Measurements from ENCODE around the gene NFE2L3.
"Not testable (repeated sequence)": the region's sequence is repeated elsewhere in the genome, so short reads cannot be mapped to it uniquely, and the experiment has no call there.

NFE2L3 gene

DNA sequence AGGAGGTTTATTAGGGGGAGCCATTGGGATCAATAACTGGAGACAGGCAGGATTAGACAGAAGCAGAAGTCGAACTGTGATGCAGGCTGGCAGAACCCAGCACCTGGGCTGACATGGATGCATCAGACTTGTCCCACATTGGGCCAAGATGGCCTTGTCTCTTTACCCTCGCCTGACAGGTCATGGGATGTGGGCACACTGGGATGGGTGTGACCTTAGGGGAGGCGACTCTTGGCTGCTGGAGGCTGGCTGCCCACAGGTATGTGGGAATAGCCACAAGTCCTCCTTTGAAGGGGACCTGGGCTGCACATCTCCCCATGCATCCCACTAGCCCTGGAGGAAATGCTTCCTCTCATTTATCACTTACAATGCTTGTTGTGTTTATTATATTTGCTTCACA, 17.3 kb downstream of the NFE2L3 start:
- DNase-seq = no peak

DNA sequence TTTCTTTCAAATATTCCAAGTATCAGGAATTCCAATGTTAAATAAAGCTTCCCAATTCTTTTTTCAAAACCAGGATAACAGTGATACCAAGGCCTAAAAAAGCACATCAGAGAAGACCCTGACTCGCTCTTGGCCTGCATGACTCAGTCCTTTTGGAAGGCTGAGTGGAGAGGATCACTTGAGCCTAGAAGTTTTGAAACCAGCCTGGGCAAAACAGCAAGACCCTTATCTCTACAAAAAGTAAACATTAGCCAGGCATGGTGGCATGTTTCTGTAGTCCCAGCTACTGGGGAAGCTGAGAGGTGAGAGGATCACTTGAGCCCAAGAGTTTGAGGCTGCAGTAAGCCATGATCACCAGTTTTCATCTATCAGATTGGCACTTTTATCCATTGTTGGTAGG, 18.7 kb downstream of the NFE2L3 start:
- no peak for DNase-seq

DNA sequence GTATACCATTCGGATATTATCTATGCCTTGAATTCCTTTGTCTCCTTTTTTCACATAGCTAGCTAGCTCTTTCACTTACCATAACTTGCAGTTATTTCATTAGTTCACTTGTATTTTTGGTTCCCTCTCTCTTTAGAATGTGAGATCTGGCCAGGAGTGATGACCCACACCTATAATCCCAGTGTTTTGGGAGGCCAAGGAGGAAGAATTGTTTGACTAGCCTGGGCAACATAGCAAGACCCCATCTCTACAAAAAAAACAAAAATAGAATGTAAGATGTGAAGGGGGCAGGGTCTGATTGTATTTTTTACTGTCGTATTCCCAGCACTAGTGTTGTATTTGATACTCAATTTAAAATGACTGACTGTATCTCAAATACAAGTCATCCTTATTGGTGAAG, 19.6 kb downstream of the NFE2L3 start:
- no peak for DNase-seq

DNA sequence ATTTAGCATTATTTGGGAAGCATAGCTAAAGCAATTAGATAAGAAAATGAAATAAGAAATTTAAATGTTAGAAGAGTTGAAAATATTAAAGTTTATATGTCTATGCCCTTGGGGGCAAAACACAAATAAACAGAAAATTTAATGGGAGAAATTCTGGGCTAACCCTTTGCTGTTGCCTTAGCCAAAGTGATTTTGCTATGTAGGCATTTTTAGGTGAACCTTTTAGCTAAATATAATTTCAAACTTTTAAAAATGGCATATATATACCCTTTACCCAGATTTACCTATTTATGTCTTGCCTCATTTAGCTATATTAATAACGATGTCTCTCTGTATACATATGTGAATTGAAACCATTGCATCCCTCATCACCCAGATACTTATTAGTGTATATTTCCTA, 20.1 kb downstream of the NFE2L3 start:
- DNase-seq = no peak

DNA sequence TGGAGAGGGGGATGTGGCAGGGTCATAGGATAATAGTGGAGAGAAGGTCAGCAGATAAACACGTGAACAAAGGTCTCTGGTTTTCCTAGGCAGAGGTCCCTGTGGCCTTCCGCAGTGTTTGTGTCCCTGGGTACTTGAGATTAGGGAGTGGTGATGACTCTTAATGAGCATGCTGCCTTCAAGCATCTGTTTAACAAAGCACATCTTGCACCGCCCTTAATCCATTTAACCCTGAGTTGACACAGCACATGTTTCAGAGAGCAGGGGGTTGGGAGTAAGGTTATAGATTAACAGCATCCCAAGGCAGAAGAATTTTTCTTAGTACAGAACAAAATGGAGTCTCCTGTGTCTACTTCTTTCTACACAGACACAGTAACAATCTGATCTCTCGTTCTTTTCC, 23.9 kb downstream of the NFE2L3 start:
- DNase-seq = not testable (repeated sequence)

DNA sequence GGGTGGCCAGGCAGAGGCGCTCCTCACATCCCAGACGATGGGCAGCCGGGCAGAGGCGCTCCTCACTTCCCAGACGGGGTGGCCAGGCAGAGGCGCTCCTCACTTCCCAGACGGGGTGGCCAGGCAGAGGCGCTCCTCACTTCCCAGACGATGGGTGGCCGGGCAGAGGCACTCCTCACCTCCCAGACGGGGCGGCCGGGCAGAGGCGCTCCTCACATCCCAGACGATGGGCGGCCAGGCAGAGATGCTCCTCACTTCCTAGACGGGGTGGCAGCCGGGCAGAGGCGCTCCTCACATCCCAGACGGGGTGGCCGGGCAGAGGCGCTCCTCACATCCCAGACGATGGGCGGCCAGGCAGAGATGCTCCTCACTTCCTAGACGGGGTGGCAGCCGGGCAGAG, 24.7 kb downstream of the NFE2L3 start:
- DNase-seq = not testable (repeated sequence)

DNA sequence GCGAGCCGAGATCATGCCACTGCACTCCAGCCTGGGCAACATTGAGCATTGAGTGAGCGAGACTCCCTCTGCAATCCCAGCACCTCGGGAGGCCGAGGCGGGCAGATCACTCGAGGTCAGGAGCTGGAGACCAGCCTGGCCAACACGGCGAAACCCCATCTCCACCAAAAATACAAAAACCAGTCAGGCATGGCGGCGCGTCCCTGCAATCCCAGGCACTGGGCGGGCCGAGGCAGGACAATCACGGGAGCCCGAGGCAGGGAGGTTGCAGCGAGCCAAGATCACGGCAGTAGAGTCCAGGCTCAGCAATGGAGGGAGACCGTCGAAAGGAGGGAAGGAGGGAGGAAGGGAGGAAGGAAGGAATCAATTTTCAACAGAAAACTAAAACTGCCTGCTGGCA, 25.3 kb downstream of the NFE2L3 start:
- DNase-seq = not testable (repeated sequence)

DNA sequence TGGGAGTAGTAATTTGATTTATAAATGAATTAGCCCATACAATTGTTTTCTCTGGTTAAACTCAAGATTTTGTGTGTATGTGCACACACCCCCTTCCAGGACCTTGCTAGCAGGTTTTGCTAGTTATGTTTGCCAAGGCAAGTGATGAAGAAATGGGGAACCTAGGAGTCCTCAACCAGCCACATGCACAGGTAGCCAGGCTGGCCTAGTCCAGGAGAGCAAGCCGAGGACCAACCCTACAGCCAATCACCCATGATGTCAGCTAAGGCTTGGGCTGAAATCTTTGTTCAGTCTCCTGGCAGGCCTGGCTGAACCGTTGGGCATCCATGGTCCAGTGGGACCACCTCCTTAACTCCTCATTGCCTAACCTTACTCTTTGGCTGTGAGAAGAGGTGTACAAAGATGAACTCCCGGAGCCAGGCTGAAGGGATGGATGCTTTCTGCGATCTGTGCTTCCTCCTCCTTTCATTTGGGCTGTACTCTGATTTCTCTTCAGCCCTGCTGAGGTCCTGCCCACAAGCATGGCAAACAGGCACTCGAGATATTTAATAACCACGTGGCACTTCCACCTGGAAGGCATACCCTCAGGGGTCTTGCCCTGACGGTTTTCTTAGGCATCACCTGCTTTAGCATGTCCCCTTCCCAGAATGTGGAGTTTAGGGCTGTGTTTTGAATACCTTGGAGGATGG, 26.4 kb downstream of the NFE2L3 start:
- DNase-seq = no peak

DNA sequence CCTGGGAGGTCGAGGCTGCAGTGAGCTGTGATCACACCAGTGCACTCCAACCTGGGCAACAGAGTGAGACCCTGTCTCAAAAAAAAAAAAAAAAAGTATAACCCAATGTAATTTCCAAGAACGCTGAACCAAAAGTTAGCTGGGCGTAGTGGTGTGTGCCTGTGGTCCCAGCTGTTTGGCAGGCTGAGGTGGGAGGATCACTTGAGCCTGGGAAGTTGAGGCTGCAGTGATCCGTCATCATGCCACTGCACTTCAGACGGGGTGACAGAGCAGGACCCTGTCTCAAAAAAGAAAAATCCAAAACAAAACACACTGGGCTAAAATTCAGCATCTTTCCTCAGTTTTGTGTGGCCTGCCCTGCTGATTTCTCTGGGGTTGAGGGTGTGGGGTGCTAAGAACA, 27.4 kb downstream of the NFE2L3 start:
- DNase-seq = no peak

DNA sequence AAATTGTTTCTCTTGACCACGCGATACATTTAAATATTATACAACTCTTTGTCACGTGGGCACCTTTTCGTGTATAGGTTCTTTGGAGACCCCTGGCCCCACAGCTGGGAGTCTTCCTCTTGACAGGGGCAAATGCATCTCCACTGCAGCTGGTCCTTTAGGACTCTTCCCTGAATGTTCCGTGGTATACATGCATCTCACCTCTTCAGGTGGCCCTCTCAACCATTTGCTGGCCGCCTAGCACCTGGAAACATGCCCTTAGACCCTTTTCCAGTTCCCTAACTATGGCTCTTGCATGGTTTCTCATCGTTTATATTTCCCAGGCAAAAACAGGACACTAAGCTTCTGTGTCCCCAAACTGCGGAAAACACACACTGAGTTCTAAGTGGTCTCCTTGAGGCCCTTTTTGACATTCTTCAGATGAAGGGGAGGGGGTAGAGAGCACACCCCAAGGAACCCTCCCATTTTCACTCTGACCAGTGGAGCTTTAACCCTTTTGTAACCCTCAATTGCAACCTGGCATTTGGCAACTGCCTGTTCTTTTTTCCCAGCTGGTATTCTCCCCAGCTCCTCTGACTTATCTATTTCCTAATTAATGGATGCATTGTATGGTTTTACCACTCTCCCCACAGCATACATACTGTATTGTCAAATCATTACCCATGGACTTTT, 28.0 kb downstream of the NFE2L3 start:
- no peak for DNase-seq

DNA sequence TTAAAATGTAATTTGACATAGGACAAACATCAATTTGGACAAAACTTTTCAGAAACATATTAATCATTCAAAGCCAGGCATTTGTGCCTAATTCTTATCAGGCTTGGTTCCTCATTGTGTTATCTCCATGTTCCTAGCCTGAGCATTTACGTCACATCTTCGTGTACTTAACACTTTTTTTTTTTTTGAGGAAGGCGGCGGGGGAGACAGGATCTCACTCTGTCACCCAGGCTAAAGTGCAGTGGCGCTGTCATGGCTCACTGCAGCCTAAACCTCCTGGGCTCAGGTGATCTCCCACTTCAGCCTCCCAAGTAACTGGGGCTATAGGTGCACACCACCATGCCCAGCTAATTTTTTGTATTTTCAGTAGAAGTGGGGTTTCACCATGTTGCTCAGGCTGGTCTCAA, 28.8 kb downstream of the NFE2L3 start:
- no peak for DNase-seq

DNA sequence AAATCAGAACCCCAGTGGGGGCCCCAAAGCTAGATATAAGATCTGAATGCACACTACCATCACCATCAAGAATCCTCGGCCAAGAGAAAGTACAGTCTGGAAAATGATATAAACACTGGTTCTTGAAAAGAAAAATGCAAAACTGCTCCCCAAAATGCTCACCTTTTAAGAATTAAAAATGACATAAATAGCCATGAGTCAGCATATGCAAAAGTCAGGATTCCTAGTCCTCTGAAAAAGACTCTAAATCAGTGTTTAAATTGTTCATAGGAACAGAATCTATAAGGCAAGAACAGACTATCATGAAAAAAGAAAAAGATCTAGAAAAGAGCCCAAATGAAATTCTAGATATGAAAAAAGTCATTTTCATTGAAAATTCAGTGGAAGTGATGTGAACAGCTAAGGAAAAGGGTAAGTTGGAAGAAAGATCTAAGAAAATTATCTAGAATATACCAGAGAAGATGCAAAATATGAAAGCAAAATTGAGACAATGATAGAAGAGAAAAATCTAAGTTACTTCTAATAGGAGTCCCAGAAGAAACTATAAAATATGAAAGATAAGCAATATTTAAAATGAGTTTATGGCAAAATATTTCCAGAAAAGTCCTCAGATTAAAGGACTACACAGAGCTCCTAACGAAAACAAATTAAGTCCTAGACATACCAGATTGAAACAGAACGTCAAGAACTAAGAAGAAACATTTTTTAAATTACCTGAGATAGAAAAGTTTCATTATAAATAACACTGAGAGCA, 29.7 kb downstream of the NFE2L3 start:
- DNase-seq = no peak

DNA sequence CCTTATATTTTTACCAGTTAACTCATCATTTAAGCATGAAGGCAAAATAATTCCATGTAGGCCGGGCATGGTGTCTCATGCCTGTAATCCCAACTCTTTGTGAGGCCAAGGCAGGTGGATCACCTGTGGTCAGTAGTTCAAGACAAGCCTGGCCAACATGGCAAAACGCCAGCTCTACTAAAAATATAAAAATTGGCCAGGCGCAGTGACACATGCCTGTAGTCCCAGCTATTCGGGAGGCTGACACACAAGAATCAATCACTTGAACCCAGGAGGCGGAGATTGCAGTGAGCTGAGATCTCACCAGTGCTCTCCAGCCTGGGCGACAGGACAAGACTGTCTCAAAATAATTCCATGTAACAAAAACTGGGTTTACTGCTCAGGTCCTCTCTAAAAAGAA, 30.3 kb downstream of the NFE2L3 start:
- no peak for DNase-seq

DNA sequence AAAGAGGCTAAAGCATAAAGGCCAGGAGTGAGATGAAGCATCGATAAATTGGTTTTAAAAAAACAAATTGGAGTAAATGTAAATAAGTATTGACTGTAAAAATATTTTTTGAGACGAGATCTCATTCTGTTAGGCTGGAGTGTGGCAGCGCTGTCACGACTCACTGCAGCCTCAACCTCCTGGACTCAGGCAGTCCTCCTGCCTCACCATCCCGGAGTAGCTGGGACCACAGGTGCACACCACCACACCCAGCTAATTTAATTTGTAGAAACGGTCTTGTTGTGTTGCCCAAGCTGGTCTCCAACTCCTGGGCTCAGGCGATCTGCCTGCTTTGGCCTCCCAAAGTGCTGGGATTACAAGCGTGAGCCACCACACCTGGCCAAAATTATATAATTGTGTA, 30.7 kb downstream of the NFE2L3 start:
- DNase-seq = no peak

DNA sequence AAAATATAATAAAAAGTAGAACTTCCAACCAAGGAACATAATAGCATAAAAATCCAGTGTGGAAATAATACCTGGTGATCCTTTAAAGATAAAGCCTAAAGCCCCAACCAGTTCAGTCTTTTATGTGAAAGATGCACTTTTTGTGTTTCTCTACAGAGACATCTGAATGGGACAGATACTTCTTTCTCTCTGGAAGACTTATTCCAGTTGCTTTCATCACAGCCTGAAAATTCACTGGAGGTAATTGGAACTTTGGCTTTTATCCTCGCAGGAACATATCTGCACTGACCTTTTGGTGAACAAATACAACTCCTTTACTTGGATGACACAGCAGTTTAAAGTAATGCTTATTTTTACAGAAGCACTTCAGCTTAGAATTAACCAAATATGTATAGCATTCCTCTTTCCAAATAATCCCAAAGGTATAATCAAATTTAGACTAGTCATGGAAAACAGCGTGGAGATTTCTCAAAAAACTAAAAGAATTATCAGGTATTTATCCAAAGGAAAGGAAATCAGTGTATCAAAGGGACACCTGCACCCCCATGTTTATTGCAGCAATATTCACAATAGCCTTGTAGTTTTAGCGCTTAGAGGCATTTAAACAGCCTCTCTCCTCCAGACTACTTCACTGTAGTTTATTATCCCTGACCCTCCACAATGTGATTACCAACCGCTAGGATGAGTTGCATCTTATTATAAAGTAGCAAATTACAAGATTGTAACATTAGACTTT, 31.7 kb downstream of the NFE2L3 start:
- no peak for DNase-seq

DNA sequence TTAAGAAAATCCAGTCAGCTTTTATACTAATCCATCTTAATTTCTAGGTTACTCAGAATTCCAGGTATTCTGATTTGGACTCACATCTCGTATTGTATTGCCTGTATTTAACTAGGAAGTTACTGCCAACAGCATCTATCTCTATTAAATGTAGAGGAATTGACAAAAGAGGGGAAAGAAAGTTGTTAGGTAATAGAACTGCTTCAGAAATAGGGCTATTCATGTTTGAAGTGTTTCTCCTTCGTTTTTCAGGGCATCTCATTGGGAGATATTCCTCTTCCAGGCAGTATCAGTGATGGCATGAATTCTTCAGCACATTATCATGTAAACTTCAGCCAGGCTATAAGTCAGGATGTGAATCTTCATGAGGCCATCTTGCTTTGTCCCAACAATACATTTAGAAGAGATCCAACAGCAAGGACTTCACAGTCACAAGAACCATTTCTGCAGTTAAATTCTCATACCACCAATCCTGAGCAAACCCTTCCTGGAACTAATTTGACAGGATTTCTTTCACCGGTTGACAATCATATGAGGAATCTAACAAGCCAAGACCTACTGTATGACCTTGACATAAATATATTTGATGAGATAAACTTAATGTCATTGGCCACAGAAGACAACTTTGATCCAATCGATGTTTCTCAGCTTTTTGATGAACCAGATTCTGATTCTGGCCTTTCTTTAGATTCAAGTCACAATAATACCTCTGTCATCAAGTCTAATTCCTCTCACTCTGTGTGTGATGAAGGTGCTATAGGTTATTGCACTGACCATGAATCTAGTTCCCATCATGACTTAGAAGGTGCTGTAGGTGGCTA, 32.5 kb downstream of the NFE2L3 start:
- DNase-seq = not testable (repeated sequence)

DNA sequence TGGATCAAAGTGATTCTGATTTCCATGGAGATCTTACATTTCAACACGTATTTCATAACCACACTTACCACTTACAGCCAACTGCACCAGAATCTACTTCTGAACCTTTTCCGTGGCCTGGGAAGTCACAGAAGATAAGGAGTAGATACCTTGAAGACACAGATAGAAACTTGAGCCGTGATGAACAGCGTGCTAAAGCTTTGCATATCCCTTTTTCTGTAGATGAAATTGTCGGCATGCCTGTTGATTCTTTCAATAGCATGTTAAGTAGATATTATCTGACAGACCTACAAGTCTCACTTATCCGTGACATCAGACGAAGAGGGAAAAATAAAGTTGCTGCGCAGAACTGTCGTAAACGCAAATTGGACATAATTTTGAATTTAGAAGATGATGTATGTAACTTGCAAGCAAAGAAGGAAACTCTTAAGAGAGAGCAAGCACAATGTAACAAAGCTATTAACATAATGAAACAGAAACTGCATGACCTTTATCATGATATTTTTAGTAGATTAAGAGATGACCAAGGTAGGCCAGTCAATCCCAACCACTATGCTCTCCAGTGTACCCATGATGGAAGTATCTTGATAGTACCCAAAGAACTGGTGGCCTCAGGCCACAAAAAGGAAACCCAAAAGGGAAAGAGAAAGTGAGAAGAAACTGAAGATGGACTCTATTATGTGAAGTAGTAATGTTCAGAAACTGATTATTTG, 33.3 kb downstream of the NFE2L3 start:
- DNase-seq = no peak

DNA sequence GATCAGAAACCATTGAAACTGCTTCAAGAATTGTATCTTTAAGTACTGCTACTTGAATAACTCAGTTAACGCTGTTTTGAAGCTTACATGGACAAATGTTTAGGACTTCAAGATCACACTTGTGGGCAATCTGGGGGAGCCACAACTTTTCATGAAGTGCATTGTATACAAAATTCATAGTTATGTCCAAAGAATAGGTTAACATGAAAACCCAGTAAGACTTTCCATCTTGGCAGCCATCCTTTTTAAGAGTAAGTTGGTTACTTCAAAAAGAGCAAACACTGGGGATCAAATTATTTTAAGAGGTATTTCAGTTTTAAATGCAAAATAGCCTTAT, 33.8 kb downstream of the NFE2L3 start:
- DNase-seq = no peak

DNA sequence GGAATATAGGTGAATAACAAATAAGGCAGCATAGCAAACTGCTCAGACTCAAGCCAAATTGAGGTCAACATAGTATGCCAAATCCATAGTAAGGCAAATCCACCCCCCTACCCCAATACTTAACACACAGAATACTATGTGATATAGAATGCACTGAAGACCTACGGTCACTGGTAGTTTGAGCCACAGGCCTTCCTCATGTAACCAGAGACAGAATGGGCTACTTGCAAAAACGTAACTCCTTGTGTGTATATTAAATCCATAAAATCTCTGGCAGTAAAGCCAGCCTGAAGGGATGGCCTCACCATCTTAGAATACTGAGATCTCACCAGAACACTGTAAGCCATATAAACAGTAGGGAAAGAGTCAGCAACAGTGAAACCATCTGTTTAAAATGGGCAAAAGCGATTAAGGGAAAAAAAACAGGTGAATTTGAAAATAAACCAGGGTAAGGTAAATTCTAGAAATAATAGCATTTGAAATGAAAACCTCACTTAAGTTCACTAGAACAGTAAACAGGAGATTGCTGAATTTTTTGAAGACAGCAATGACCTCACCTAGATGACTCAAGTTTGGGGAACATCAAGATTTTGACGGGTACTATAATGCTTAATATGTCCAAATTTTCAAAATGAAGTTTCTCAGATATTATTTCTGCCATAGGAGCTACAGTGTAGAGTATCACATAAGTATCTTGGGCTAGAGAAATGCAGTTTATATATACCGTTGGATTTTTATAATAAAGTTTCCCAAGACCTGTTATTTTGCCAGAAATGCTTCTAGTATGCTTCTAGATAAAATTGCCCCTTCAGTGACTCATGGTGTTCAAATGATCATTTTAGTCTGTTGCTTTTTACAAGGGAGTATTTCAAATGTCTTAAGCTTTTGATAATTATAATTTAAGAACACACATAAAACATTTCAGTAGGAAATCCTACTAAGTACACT, 34.6 kb downstream of the NFE2L3 start:
- DNase-seq = no peak

DNA sequence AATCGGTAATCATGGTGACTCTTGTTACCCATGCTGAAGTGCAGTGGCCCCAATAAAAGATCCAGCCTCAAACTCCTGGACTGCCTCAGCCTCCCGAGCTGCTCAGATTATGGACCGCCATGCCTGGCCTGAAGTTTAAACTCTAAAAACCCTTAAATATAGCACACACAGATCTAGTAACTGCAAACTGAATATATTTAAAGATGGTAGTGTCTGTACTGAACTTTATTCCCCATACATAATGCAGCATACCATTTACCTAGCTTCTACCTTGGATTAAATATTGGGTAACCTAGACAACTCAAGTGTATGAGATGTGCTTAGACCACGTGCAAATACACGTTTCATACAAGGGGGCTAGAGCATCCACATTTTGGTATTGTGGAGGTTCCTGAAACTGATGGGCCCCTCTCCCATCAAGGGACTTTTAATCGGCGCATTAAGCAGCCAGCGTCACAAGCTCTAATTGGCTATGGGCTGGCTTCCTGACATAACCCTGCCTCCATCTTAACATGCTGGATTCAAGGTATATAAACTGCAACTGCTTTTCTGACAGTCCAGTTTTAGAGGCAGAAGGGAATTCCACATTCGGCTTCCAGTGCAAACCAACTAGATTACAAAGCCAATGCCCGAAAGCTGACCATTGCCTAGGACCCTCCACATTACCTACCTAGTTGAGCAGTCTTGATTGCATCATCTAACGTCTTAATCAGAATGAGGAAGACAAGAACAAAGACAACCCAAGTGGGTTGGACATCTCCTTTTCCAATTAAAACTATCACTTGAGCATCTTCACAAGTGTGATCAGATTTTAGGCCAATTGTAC, 35.6 kb downstream of the NFE2L3 start:
- no peak for DNase-seq

Data from hippocampal formation (tissue), 2 donors.